OCI-LY7 (cell line): Measurements from ENCODE around the gene PHYKPL. TPM values are rescaled to one million over a fixed set of nuclear protein-coding genes. Genes with fewer than 3 reads are reported as not detected.
"Not testable (repeated sequence)": the region's sequence is repeated elsewhere in the genome, so short reads cannot be mapped to it uniquely, and the experiment has no call there.

ENCODE experiments used
- BruUV-seq: library from RNA; stranded (reverse); fragments of 400-500 nt; replicated peaks from 2 replicates; lab custom pipeline; 2021; lab: Mats Ljungman, UMichigan
- CTCF ChIA-PET: fragments of 300-600 bp; sonication (Branson Sonifier 250); formaldehyde crosslinking; loops from one replicate; lab custom pipeline; 2022; ENCODE audit warnings: antibody characterized with exemption; ENCODE audit not compliant: unreplicated experiment; lab: Charles Lee
- POLR2A ChIA-PET: fragments of 300-600 bp; sonication (Branson Sonifier 250); formaldehyde crosslinking; loops from one replicate; lab custom pipeline; 2022; ENCODE audit warnings: antibody characterized with exemption; lab: Charles Lee
- DNase-seq: peaks from one replicate; pipeline ENCODE4 v3.0.0-alpha.2; 2015; ENCODE audit warnings: low spot score
- H2AFZ ChIP-seq: fragments of 200-600 bp; sonication (generic), shearing (Covaris generic); 2 replicates; pipeline ENCODE4 v1.6.1; 2014; ENCODE audit warnings: mild to moderate bottlenecking, antibody characterized with exemption, low read length, moderate library complexity
- H3K27ac ChIP-seq: fragments of 200-600 bp; sonication (generic); 2 replicates; pipeline ENCODE4 v1.5.1; 2014; ENCODE audit warnings: mixed run types, low read depth, mild to moderate bottlenecking, moderate library complexity, low read length, inconsistent platforms; ENCODE audit not compliant: poor library complexity, severe bottlenecking
- H3K36me3 ChIP-seq: fragments of 200-600 bp; sonication (generic); 2 replicates; pipeline ENCODE4 v1.6.1; 2014; ENCODE audit warnings: mild to moderate bottlenecking, antibody characterized with exemption, low read length, moderate library complexity, mixed read lengths; ENCODE audit not compliant: insufficient read depth
- H3K4me1 ChIP-seq: fragments of 200-600 bp; sonication (generic); 2 replicates; pipeline ENCODE4 v1.5.1; 2014; ENCODE audit warnings: mild to moderate bottlenecking, low read length; ENCODE audit not compliant: insufficient read depth, poor library complexity, severe bottlenecking
- H3K4me2 ChIP-seq: fragments of 200-600 bp; sonication (generic); 2 replicates; pipeline ENCODE4 v1.6.1; 2014; ENCODE audit warnings: mild to moderate bottlenecking, low read length
- H3K4me3 ChIP-seq: fragments of 200-600 bp; sonication (generic); 2 replicates; pipeline ENCODE4 v1.5.1; 2014; ENCODE audit warnings: mild to moderate bottlenecking, low read depth, low read length; ENCODE audit not compliant: poor library complexity, severe bottlenecking
- H3K79me2 ChIP-seq: fragments of 200-600 bp; sonication (generic); 2 replicates; pipeline ENCODE4 v1.6.1; 2016; ENCODE audit warnings: low read depth, mild to moderate bottlenecking, low read length, moderate library complexity, mixed read lengths; ENCODE audit not compliant: insufficient read depth
- H3K9me2 ChIP-seq: fragments of 200-600 bp; sonication (generic); 2 replicates; pipeline ENCODE4 v1.6.1; 2016; ENCODE audit warnings: mild to moderate bottlenecking, low read length, mixed read lengths; ENCODE audit not compliant: insufficient read depth
- H3K9me3 ChIP-seq: fragments of 200-600 bp; sonication (generic); 2 replicates; pipeline ENCODE4 v1.6.1; 2014; ENCODE audit warnings: mild to moderate bottlenecking, mixed run types, low read length, mixed read lengths
- H4K20me1 ChIP-seq: fragments of 200-600 bp; sonication (generic); 2 replicates; pipeline ENCODE4 v1.6.1; 2014; ENCODE audit warnings: mild to moderate bottlenecking, antibody characterized with exemption, low read length, moderate library complexity, mixed read lengths; ENCODE audit not compliant: insufficient read depth
- EZH2phosphoT487 ChIP-seq: fragments of 200-600 bp; sonication (generic); IDR thresholded peaks from 2 replicates; pipeline ENCODE4 v1.6.1; 2018; ENCODE audit warnings: low read depth, borderline replicate concordance, mild to moderate bottlenecking, mixed run types, antibody characterized with exemption, low read length, moderate library complexity, mixed read lengths
- intact Hi-C: fragments of 100-400 bp; cut with micrococcal nuclease; formaldehyde crosslinking; loops from one replicate; pipeline ENCODE4 v1.10.0; 2022; ENCODE audit not compliant: unreplicated experiment
- total RNA-seq, 2 experiments: library from RNA; depleted of rRNA in 1 of 2; stranded (reverse); fragments of >200 nt in 1 of 2; shearing (Covaris generic) in 1 of 2; gene quantifications; 2 replicates each; pipeline ENCODE4 v1.2.3, GENCODE V29; 2014 to 2022
- TF ChIP-seq, protein P1 (sequence below): fragments of 200-600 bp; sonication (generic); conservative IDR thresholded peaks from 2 replicates; pipeline ENCODE4 v1.5.1; 2014; ENCODE audit warnings: mild to moderate bottlenecking, antibody characterized with exemption, low read length, moderate library complexity, mixed read lengths

PHYKPL gene
- total RNA-seq, 2 experiments from 2014 or later = 86.3 to 146 TPM

DNA sequence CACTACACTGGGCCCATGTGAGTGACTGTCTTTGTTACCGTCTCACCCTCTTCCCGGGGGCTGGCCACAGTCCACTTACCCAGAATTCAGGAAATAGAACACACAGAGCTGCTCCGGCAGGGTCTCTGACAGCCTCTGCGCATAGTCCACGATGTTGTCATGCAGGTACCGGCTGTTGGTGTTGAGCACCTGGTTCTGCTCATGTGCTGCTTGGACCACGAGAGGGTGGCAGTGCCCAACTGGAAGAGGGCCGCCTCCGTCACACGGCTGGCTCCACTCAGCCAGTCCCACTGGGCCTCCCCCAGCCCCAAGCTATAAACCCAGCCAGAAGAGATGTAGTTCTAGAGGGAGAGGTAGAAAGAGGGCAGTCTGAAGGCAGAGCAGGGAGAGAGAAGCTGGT is 2.7 kb downstream of the PHYKPL start:
- no peak overlapping the region for H3K27ac ChIP-seq
- ChIA-PET CTCF (no interaction called here), POLR2A (interaction anchor here (0.6 to 1.0 kb wide), 3 partner anchors 14 to 124 kb away, joined by 4 to 6 read pairs (median 5); no protein-coding TSS in a partner anchor)
- H3K4me3 ChIP-seq = no peak overlapping the region
- H4K20me1 ChIP-seq = peaks cover 9% of the 10 kb centered on the region; the same call in 1 of the 2 replicates
- no TSS peak for BruUV-seq
- peaks cover 30% of the 10 kb centered on the region for H3K4me1 ChIP-seq
- TF ChIP-seq, protein P1, sequence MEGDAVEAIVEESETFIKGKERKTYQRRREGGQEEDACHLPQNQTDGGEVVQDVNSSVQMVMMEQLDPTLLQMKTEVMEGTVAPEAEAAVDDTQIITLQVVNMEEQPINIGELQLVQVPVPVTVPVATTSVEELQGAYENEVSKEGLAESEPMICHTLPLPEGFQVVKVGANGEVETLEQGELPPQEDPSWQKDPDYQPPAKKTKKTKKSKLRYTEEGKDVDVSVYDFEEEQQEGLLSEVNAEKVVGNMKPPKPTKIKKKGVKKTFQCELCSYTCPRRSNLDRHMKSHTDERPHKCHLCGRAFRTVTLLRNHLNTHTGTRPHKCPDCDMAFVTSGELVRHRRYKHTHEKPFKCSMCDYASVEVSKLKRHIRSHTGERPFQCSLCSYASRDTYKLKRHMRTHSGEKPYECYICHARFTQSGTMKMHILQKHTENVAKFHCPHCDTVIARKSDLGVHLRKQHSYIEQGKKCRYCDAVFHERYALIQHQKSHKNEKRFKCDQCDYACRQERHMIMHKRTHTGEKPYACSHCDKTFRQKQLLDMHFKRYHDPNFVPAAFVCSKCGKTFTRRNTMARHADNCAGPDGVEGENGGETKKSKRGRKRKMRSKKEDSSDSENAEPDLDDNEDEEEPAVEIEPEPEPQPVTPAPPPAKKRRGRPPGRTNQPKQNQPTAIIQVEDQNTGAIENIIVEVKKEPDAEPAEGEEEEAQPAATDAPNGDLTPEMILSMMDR = no peak
- TF ChIP-seq EZH2phosphoT487 = no peak
- H3K36me3 ChIP-seq = peaks cover 70% of the 10 kb centered on the region
- H3K79me2 ChIP-seq = peaks cover 29% of the 10 kb centered on the region
- H2AFZ ChIP-seq = no peak overlapping the region
- no peaks in the 10 kb centered on the region for H3K9me2 ChIP-seq
- H3K4me2 ChIP-seq = peak overlapping the region; percentile 98; the same call in 1 of the 2 replicates
- no peak for DNase-seq
- intact Hi-C loops = loop anchor here (10.0 kb wide), 1 partner anchor 395 kb away; the partner anchor contains the start of gene CLK4
- H3K9me3 ChIP-seq = no peaks in the 10 kb centered on the region

DNA sequence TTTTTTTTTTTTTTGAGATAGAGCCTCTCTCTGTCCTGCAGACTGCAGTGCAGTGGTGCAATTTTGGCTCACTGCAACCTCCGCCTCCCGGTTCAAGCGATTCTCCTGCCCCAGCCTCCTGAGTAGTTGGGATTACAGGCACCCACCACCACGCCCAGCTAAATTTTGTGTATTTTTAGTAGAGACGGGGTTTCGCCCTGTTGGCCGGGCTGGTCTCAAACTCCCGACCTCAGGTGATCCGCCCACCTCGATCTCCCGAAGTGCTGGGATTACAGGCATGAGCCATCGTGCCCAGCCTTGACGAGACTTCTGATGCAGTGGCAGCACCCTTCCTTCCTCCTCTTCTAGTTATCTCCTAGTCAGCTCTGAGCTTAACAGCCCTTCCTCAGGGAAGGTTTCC is 3.5 kb downstream of the PHYKPL start:
- DNase-seq, H3K4me2 ChIP-seq, BruUV-seq, H2AFZ ChIP-seq, intact Hi-C loops, H3K9me2 ChIP-seq, H3K4me3 ChIP-seq, H4K20me1 ChIP-seq, CTCF ChIA-PET, H3K9me3 ChIP-seq, H3K27ac ChIP-seq: not testable (repeated sequence)
- H3K4me1 ChIP-seq = peaks cover 23% of the 10 kb centered on the region
- peaks cover 29% of the 10 kb centered on the region for H3K79me2 ChIP-seq
- peaks cover 78% of the 10 kb centered on the region for H3K36me3 ChIP-seq
- POLR2A ChIA-PET = interaction anchor here (0.8 to 1.2 kb wide), 2 partner anchors 10 to 11 kb away, joined by 4 to 5 read pairs; no protein-coding TSS in a partner anchor

DNA sequence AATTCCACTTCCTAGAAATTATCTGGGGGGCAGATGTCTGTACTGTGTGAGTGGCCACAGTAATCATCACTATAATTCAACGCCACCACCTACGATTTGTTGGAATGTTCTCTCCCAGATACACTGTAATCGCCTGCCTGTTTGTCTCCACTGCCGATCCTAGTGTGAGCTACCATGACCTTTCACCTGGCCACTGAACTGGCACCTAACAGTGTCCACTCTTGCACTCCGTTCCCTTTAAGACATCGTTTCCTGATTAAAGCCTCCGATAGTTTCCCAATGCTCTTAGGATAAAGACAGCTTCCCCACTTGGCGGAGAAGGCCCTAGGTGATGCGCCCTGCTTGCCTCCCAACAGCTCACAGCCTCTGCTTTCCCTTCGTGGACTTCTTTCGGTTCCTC is 4.0 kb downstream of the PHYKPL start:
- Histone ChIP-seq H3K9me3 (no peaks in the 10 kb centered on the region), H2AFZ (no peak overlapping the region), H4K20me1 (peaks cover 9% of the 10 kb centered on the region; the same call in 1 of the 2 replicates), H3K27ac (no peak overlapping the region), H3K4me2 (no peak overlapping the region), H3K4me3 (no peak overlapping the region), H3K4me1 (peaks cover 23% of the 10 kb centered on the region), H3K9me2 (no peaks in the 10 kb centered on the region), H3K36me3 (peaks cover 83% of the 10 kb centered on the region), H3K79me2 (peaks cover 29% of the 10 kb centered on the region)
- intact Hi-C loops = no loop called here
- DNase-seq = no peak
- BruUV-seq = no TSS peak
- CTCF ChIA-PET = no interaction called here
- no peak for TF ChIP-seq EZH2phosphoT487
- TF ChIP-seq, protein P1 = no peak
- POLR2A ChIA-PET = interaction anchor here (0.5 to 1.2 kb wide), 3 partner anchors 10 to 1380 kb away, joined by 3 to 5 read pairs (median 4); no protein-coding TSS in a partner anchor
